DND-41 (cell line): ENCODE data around the gene RCBTB2.

Experiments used
- ATAC-seq: fragments of 200-7000 bp; cut with Tn5 transposase; 3 replicates; pipeline ENCODE4 v1.9.1; 2021; ENCODE audit warnings: low read depth; ENCODE audit not compliant: insufficient read depth
- DNase-seq: peaks from one replicate; pipeline ENCODE4 v3.0.0-alpha.2; 2020
- H2AFZ ChIP-seq: 2 replicates; pipeline ENCODE4 v1.6.0; 2012; ENCODE audit warnings: low read depth, low read length
- H3K27ac ChIP-seq: 2 replicates; pipeline ENCODE4 v1.5.1; 2012; ENCODE audit warnings: low read length, inconsistent platforms
- H3K27me3 ChIP-seq: fragments of 200-600 bp; sonication (generic); 2 replicates; pipeline ENCODE4 v1.6.0; 2012; ENCODE audit warnings: low read length, mild to moderate bottlenecking, inconsistent platforms; ENCODE audit not compliant: insufficient read depth, poor library complexity
- H3K36me3 ChIP-seq: 2 replicates; pipeline ENCODE4 v1.5.1; 2012; ENCODE audit warnings: low read length, inconsistent platforms; ENCODE audit not compliant: insufficient read depth
- H3K4me1 ChIP-seq: 2 replicates; pipeline ENCODE4 v1.5.1; 2012; ENCODE audit warnings: mild to moderate bottlenecking, low read length; ENCODE audit not compliant: insufficient read depth
- H3K4me2 ChIP-seq: 2 replicates; pipeline ENCODE4 v1.6.0; 2012; ENCODE audit warnings: mild to moderate bottlenecking, moderate library complexity, low read length, inconsistent platforms; ENCODE audit not compliant: insufficient read depth
- H3K4me3 ChIP-seq, 2 experiments: fragments of 200-600 bp in 1 of 2; shearing (Covaris generic) in 1 of 2; 2 replicates each; pipeline ENCODE4 v1.5.1; 2012 to 2016; ENCODE audit warnings: inconsistent platforms in 2 of 2, low read length in 2 of 2, mild to moderate bottlenecking in 2 of 2, low read depth in 1 of 2, moderate library complexity in 1 of 2
- H3K79me2 ChIP-seq: 2 replicates; pipeline ENCODE4 v1.6.0; 2012; ENCODE audit warnings: low read length, inconsistent platforms; ENCODE audit not compliant: insufficient read depth
- H3K9ac ChIP-seq: 2 replicates; pipeline ENCODE4 v1.6.0; 2012; ENCODE audit warnings: low read depth, mild to moderate bottlenecking, inconsistent platforms, low read length, moderate library complexity
- H3K9me3 ChIP-seq: 2 replicates; pipeline ENCODE4 v1.5.1; 2012; ENCODE audit warnings: low read length, moderate library complexity, mild to moderate bottlenecking, inconsistent platforms; ENCODE audit not compliant: insufficient read depth, severe bottlenecking
- H4K20me1 ChIP-seq: 2 replicates; pipeline ENCODE4 v1.6.0; 2012; ENCODE audit warnings: low read length; ENCODE audit not compliant: insufficient read depth
- CTCF ChIP-seq: IDR thresholded peaks from 2 replicates; pipeline ENCODE4 v1.5.1; 2012; ENCODE audit warnings: borderline replicate concordance, low read length, moderate library complexity, mild to moderate bottlenecking; ENCODE audit not compliant: poor library complexity, severe bottlenecking; ENCODE audit errors: extremely low read depth
- EZH2 ChIP-seq: IDR thresholded peaks from 3 replicates; pipeline ENCODE4 v1.6.1; 2012; ENCODE audit warnings: borderline replicate concordance, low read depth, mild to moderate bottlenecking, moderate library complexity, low read length, inconsistent platforms; ENCODE audit not compliant: severe bottlenecking

RCBTB2 gene

GRCh38 chr13:48488995-48489394 lies 43.9 kb downstream of the RCBTB2 start:
- H3K79me2 ChIP-seq: peaks cover 54% of the 10 kb centered on the region
- H3K4me3 ChIP-seq: no peak overlapping the region
- peaks cover 73% of the 10 kb centered on the region for H3K4me1 ChIP-seq
- ATAC-seq (no peak), DNase-seq (no peak)
- H4K20me1 ChIP-seq: no peaks in the 10 kb centered on the region
- H3K36me3 ChIP-seq: peaks cover 35% of the 10 kb centered on the region
- peak overlapping the region; percentile 65; the same call in 1 of the 2 replicates for H3K9ac ChIP-seq
- no peaks in the 10 kb centered on the region for H3K27me3 ChIP-seq
- peaks cover 4% of the 10 kb centered on the region for H3K9me3 ChIP-seq
- H3K27ac ChIP-seq: peak overlapping the region; percentile 88
- H3K4me2 ChIP-seq: peak overlapping the region; percentile 71
- no peak overlapping the region for H2AFZ ChIP-seq
- no peak for TF ChIP-seq EZH2
- no peak for TF ChIP-seq CTCF

- no peak overlapping the region for H3K4me3 ChIP-seq
- H3K27me3 ChIP-seq: no peaks in the 10 kb centered on the region
- DNase-seq: no peak
- no peak overlapping the region for H3K9ac ChIP-seq
- TF ChIP-seq EZH2 (no peak), CTCF (no peak)
- H3K4me1 ChIP-seq: peaks cover 63% of the 10 kb centered on the region
- no peak overlapping the region for H2AFZ ChIP-seq
- ATAC-seq: no peak
- no peaks in the 10 kb centered on the region for H4K20me1 ChIP-seq
- H3K4me2 ChIP-seq: peak overlapping the region; percentile 71
- H3K36me3 ChIP-seq: peaks cover 43% of the 10 kb centered on the region
- peaks cover 47% of the 10 kb centered on the region for H3K79me2 ChIP-seq
- no peak overlapping the region for H3K27ac ChIP-seq
- peaks cover 4% of the 10 kb centered on the region for H3K9me3 ChIP-seq
Measured at GRCh38 chr13:48487968-48488367, 44.9 kb downstream of the RCBTB2 start.

- Histone ChIP-seq H3K9ac (no peak overlapping the region), H3K4me2 (no peak overlapping the region), H3K4me3 (no peak overlapping the region), H2AFZ (no peak overlapping the region), H3K79me2 (peaks cover 43% of the 10 kb centered on the region), H3K4me1 (peaks cover 53% of the 10 kb centered on the region), H3K27me3 (no peaks in the 10 kb centered on the region), H3K36me3 (peaks cover 53% of the 10 kb centered on the region), H3K27ac (peak overlapping the region; percentile 18; the same call in 1 of the 2 replicates), H3K9me3 (peaks cover 4% of the 10 kb centered on the region), H4K20me1 (no peaks in the 10 kb centered on the region)
- DNase-seq (peak; percentile 46), ATAC-seq (peak; percentile 45)
- TF ChIP-seq EZH2 (no peak), CTCF (no peak)
Measured at GRCh38 chr13:48486836-48487235, 46.0 kb downstream of the RCBTB2 start.

DNA sequence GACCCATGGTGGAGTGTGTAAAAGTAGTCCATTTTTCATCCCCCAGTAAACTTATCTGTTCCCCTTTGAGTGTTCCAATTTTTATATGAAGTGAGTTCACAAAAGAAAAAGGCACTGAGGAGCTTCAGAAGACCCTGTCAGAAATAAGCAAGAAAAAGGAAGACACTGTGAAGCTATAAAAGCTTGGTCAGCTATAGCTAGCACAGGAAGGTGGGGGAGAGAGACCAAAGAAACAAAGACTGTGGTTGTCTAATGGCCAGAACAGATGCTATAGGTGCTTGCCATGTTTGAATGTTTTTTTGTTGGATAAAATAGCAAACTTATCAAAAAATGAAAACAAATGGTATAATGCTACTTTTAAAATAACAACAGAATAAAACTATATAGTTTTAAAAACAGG lies 46.5 kb downstream of the RCBTB2 start:
- H3K9me3 ChIP-seq: peaks cover 4% of the 10 kb centered on the region
- no peak overlapping the region for H3K4me3 ChIP-seq
- H3K9ac ChIP-seq: no peak overlapping the region
- H2AFZ ChIP-seq: no peak overlapping the region
- H4K20me1 ChIP-seq: no peaks in the 10 kb centered on the region
- H3K27ac ChIP-seq: peak overlapping the region; percentile 18; the same call in 1 of the 2 replicates
- DNase-seq: no peak
- peaks cover 49% of the 10 kb centered on the region for H3K4me1 ChIP-seq
- TF ChIP-seq CTCF: no peak
- TF ChIP-seq EZH2: no peak
- no peaks in the 10 kb centered on the region for H3K27me3 ChIP-seq
- ATAC-seq: no peak
- H3K4me2 ChIP-seq: no peak overlapping the region
- peaks cover 38% of the 10 kb centered on the region for H3K79me2 ChIP-seq
- peaks cover 56% of the 10 kb centered on the region for H3K36me3 ChIP-seq
